ENCODE data around the gene PPIL3.

Gene PPIL3

DNA sequence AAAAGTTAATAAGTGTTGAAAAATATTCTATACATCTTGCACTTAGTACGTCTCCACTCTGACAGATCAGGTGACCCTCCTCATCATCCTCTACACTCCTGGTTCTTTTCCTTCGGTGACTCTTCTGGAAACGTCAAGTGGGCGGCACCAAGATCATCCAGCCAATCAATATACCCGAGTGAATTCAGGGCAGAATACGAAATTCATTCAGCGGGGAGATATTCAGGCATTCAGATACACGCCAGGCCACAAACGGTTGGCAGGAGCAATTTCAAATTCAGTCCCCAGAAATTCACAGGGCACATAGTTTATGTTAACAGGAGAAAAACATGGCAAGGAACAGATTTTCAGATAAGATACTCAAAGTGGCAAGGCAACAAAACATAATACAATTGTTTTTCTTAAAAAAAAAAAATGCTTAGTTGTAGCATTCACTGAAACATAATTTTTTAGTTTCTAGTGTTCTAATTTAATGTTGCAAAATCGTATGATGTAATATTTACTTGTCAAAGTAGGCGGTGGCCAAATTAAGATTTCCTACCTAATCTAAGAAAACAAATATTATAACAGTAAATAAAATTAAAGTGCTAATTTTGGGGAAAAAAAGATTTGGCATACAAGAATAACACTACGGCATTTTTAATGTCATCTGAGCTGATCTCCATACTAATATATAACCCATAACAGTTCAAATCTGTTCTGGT is 28.6 kb downstream of the PPIL3 start:
- DNase-seq = no peak

DNA sequence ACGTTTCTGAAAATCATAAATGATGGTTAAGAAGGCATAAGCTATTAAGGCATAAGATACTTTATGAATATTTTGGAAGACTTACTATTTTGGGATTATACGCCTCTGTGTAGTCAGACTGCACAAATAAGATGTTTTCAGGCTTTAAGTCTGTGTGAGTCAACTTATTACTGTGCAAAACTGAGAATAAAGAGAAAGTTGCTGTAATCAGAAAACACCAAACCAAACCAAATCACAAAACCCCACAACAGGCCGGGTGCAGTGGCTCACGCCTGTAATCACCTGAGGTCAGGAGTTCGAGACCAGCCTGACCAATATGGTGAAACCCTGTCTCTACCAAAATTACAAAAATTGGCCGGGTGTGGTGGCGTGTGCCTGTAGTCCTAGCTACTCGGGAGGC is 32.1 kb downstream of the PPIL3 start:
- DNase-seq = no peak

DNA sequence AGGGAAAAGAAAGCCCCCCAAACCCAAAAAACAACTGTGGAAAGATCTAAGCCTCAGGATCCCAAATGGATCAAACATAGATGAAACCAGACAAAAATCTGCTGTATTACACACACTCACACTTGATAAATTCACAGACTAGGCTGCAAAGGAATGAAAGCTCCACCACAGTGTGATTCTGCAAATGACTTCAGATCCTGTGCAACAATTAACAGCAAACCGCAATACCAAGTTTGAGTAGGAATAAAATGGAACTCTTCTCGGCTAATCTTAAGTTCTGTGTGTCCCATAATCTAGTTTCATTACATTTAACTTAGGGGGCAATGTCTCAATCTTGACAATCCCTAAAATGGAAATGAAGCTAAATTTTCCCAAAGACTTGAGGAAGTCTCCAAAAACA is 36.3 kb downstream of the PPIL3 start:
- no peak for DNase-seq

DNA sequence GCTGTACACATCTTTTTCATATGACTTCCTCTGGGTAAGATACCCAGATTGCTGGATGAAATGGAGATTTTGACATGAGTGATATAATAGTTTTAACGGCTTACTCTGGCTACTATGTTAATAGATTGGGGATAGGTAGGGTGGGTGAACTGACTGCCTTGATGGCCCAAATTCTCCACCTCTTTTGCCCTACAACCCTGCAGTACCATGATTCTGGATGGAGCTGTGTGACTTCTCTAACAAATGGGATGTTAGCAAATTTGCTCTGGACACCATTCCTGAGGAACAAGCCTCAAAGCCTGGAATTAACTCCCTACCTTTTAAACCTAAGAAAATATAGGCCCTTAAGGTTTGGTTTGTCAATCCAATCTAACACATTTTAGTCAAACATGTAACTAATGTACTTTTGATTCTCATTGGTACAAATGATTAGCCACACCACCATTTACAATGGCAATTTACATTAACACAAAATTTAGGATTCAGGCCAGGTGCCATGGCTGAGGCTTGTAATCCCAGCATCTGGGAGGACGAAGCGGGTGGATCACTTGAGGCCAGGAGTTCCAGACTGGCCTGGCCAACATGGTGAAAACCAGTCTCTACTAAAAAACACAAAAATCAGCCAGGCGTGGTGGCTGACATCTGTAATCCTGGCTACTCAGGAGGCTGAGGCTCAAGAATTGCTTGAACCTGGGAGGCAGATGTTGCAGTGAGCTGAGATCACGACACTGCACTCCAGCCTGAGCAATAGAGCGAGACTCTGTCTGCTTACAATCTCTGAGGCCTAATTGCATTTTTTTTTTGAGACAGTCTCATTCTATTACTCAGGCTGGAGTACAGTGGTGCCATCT is 37.3 kb downstream of the PPIL3 start:
- no peak for DNase-seq

GRCh38 chr2:200850512-200851256 is 38.2 kb downstream of the PPIL3 start:
- DNase-seq = no peak

DNA sequence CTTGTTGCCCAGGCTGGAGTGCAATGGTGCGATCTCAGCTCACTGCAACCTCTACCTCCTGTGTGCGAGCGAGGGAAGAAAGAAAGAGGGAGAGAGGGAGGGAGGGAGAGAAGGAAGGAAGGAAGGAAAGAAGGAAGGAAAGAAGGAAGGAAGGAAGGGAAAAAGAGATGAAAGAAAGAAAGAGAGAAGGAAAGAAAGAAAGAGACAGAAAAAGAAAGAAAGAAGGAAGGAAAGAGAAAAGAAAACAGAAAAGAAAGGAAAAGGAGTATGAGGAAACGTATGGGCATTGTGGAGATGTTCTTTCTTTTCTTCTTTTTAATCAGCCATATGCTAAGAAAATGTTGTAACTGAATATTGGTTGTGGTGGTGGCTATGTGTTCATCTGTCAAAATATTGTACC is 40.9 kb downstream of the PPIL3 start:
- no peak for DNase-seq

DNA sequence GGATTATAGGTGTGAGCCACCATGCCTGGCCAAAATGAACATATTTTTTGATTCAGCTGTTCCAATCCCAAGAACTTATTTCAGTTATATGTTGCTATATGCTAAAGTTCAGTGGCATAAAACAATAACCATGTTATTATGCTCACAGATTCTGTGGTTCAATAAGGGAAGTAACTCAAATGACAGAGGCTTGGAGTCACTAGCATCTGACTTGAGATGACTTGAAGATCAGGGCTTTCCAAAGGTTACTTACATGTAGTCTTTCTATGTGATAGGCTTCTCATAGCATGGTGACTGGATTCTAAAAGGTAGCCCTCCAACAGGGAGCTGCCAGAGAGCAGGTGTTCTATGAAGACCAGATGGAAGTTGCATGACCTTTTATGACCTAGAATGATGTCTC is 41.6 kb downstream of the PPIL3 start:
- DNase-seq = no peak

DNA sequence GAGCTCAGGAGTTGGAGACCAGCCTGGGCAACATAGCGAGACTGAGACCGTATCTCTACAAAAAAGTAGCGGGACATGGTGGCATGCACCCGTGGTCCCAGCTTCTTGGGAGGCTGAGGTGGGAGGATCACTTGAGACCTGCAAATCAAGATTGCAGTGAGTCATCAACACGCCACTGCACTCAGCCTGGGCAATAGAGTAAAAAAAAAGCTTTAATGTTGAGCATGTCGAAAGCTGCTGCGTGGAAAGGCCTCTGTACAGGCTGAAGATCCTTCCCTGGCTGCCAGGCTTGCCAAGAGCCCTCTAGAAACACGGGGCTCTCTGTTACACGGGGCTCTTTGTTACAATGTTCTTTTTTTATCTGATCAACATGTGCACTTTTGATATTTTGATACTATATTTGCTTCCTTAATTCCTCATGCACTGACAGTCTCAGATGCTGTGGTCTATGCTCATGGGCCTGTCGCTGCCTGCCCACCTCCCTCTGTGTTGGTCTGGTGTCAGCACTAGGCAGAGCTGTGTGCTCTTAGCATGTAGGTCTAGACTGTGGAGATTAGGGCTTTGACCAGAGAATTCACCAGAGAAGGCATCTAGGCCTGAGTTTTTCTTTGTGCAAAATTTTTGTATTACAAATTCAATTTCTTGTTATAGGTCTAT is 43.1 kb downstream of the PPIL3 start:
- no peak for DNase-seq

GRCh38 chr2:200845194-200845593 is 43.7 kb downstream of the PPIL3 start:
- DNase-seq = no peak

DNA sequence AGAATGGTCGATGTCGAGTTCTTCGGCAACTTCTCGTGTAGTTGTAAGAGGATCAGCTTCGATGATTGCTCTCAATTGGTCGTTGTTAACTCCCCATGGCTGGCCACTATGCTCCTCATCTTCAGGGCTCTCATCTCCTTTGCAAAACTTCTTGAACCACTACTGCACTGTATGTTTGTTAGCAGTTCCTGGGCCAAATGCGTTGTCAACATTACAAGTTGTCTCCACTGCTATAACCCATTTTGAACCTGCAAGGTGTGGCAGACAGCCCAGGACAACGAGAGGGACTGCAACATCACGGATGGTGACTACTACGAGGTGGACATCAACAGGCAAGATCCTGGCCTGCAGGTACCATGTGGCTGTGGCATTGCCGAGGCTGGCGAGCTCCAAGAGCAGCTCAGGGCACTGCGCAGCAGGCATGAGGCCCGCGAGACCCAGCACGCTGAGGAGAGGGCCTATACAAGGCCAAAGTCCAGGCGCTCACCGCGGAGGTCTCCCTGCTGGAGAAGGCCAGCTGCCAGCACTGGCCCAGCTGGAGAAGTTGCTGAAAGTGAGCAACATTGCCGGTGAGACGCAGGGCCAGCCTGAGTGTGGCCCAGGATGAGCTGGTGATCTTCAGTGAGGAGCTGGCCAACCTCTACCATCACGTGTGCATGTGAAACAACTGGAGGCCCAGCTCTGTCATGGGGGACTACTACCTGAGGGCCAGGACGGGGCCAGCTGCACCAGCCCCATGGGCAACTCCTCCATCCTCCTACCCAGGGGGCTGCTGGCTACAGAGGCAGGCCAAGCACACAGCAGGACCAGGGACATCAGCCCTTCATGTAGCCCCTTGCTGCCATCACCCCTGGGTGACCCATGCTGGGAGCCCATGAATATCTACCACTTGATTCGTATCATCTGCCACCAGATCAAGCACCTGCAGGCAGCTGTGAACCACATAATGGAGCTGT is 44.6 kb downstream of the PPIL3 start:
- no peak for DNase-seq

DNA sequence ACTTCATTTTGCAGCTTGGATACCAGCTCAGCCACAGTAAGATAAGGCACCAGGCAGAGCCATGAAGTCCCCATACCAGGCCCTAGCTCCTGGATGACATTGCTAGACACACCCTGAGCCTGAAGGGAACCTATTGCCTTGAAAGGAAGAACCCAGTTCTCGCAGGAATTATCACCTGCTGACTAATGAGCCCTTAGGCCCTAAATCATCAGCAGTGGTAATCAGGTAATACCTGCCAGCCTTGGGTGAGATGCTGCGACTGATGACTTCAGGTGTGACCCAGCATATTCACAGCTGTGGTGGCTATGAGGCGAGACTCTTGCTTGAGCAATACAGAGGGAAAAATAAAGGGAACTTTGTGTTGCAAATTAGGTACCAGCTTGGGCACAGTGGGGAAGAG is 49.4 kb downstream of the PPIL3 start:
- no peak for DNase-seq

- DNase-seq = no peak
Observed at GRCh38 chr2:200834701-200835100, 54.2 kb downstream of the PPIL3 start.

DNA sequence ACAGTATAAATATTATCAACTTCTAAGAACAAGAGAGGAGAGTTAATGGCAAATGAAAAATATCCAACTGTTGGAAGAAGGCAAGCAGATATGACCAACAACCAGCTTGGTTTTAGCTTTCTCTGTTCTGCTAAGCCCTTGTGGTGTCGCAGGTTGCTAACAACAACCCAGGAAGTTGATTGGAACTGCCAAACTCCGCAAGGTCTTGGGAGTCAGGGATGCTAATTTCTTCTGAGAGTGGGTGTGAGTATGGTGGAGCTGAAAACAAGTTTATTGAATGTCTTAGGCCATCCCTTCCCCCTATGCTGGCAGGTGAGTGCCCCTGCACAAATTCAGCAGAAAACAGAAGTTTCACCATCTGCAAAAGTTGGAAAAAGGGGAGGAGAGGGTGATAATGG is 59.6 kb downstream of the PPIL3 start:
- DNase-seq = no peak

GRCh38 chr2:200828572-200829257 is 60.2 kb downstream of the PPIL3 start:
- DNase-seq = no peak

- no peak for DNase-seq
Observed at GRCh38 chr2:200828104-200828503, 60.8 kb downstream of the PPIL3 start.

DNA sequence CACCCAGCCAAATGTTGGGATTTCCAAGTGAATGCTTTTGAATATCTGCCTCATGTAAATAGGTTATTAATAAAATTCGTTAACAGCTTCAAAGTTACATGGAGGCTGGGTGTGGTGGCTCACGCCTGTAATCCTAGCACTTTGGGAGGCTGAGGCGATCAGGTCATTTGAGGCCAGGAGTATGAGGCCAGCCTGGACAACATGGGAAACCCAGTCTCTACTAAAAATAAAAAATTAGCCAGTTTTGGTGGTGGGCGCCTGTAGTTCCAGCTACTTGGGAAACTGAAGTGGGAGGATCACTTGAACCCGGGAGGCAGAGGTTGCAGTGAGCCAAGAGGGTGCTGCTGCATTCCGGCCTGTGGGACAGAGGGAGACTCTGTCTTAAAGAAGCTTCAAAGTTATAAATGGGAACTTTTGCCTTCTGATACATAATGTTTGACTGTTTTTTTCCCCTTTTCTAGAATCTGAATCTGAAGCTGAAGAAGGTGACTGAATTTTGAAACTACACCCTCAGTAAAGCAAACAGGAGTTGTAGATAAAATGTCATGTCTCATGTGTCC is 67.1 kb downstream of the PPIL3 start:
- DNase-seq = no peak

All from activated naive CD4-positive, alpha-beta T cell treated with anti-CD3 and anti-CD28 coated beads, Interleukin-2, amount 50 U/mL, for 16 hours (primary cell).